SK-N-SH (cell line): ENCODE results near the gene COL20A1. TPM values are rescaled to one million over a fixed set of nuclear protein-coding genes. Genes with fewer than 3 reads are reported as not detected.

Experiments used
- CTCF ChIA-PET: fragments of 300-600, 350-600 bp; formaldehyde crosslinking; extraction: SDS; loops from one replicate; lab custom pipeline; 2021; lab: Yijun Ruan, JAX
- POLR2A ChIA-PET: fragments of 350-600 bp; sonication (Branson Sonifier 250); formaldehyde crosslinking; extraction: SDS; loops from one replicate; lab custom pipeline; 2020; ENCODE audit warnings: antibody characterized with exemption, inconsistent platforms; lab: Yijun Ruan, JAX
- DNase-seq: peaks from one replicate; pipeline ENCODE4 v3.0.0; 2012
- H2AFZ ChIP-seq: fragments of 200-600 bp; sonication (generic); 2 replicates; pipeline ENCODE4 v1.8.1; 2016; ENCODE audit warnings: antibody characterized with exemption, mild to moderate bottlenecking, low read depth
- H3F3A ChIP-seq: fragments of 200-600 bp; sonication (generic); replicated peaks from 2 replicates; pipeline ENCODE3; 2016; ENCODE audit warnings: antibody characterized with exemption, mild to moderate bottlenecking; ENCODE audit not compliant: insufficient read depth
- H3K27ac ChIP-seq, 2 experiments: fragments of 200-500 bp in 1 of 2; fragments of 200-600 bp in 1 of 2; sonication (Bioruptor generic) in 1 of 2; sonication (generic), shearing (Covaris generic) in 1 of 2; 2 replicates each; pipeline versions ENCODE4 v1.5.1 to v1.6.1; 2014 to 2016; ENCODE audit warnings: low read depth in 2 of 2, inconsistent platforms in 1 of 2, low read length in 1 of 2, mild to moderate bottlenecking in 1 of 2, mixed read lengths in 1 of 2
- H3K27me3 ChIP-seq: fragments of 200-600 bp; sonication (generic), shearing (Covaris generic); 2 replicates; pipeline ENCODE4 v1.6.1; 2016; ENCODE audit warnings: mixed run types; ENCODE audit not compliant: insufficient read depth
- H3K36me3 ChIP-seq, 2 experiments: fragments of 200-500 bp in 1 of 2; fragments of 200-600 bp in 1 of 2; sonication (Bioruptor generic) in 1 of 2; sonication (generic) in 1 of 2; replicated peaks in 1 of 2; 2 replicates each; pipeline versions ENCODE3 to v1.5.1; 2014 to 2016; ENCODE audit warnings: low read length in 1 of 2, mild to moderate bottlenecking in 1 of 2; ENCODE audit not compliant: insufficient read depth in 2 of 2, control insufficient read depth in 1 of 2
- H3K4me1 ChIP-seq, 2 experiments: fragments of 200-500 bp in 1 of 2; fragments of 200-600 bp in 1 of 2; sonication (Bioruptor generic) in 1 of 2; sonication (generic), shearing (Covaris generic) in 1 of 2; 2 replicates each; pipeline versions ENCODE4 v1.5.1 to v1.6.1; 2014 to 2016; ENCODE audit warnings: low read depth in 1 of 2, low read length in 1 of 2, mixed run types in 1 of 2; ENCODE audit not compliant: insufficient read depth in 2 of 2, control insufficient read depth in 1 of 2
- H3K4me2 ChIP-seq: fragments of 200-600 bp; sonication (generic), shearing (Covaris generic); 2 replicates; pipeline ENCODE4 v1.6.1; 2017; ENCODE audit warnings: mixed run types
- H3K4me3 ChIP-seq, 2 experiments: fragments of 200-500 bp in 1 of 2; fragments of 200-600 bp in 1 of 2; sonication (Bioruptor generic) in 1 of 2; sonication (generic), shearing (Covaris generic) in 1 of 2; 2 replicates each; pipeline versions ENCODE4 v1.5.1 to v1.8.1; 2014 to 2016; ENCODE audit warnings: low read depth in 2 of 2, inconsistent platforms in 1 of 2, low read length in 1 of 2, mild to moderate bottlenecking in 1 of 2, mixed read lengths in 1 of 2, moderate library complexity in 1 of 2
- H3K79me2 ChIP-seq: fragments of 200-600 bp; sonication (generic); 2 replicates; pipeline ENCODE4 v1.8.1; 2017; ENCODE audit warnings: mild to moderate bottlenecking; ENCODE audit not compliant: insufficient read depth
- H3K9ac ChIP-seq: fragments of 200-600 bp; sonication (generic); 2 replicates; pipeline ENCODE4 v1.6.1; 2017; ENCODE audit warnings: mixed run types
- H3K9me2 ChIP-seq: fragments of 200-600 bp; sonication (generic); 2 replicates; pipeline ENCODE4 v1.6.1; 2017; ENCODE audit warnings: mixed run types
- H3K9me3 ChIP-seq: fragments of 200-600 bp; sonication (generic); 2 replicates; pipeline ENCODE4 v1.6.1; 2017; ENCODE audit warnings: mixed run types, mild to moderate bottlenecking, moderate library complexity
- H4K20me1 ChIP-seq: fragments of 200-600 bp; sonication (generic); 2 replicates; pipeline ENCODE4 v1.6.1; 2017; ENCODE audit warnings: mild to moderate bottlenecking, mixed run types; ENCODE audit not compliant: insufficient read depth
- ELF1 ChIP-seq: IDR thresholded peaks from 2 replicates; pipeline ENCODE4 v1.4.0; 2012
- EP300 ChIP-seq, 2 experiments: IDR thresholded peaks; 2 replicates each; pipeline versions ENCODE4 v1.4.0 to v1.6.1; 2012; ENCODE audit warnings: borderline replicate concordance in 1 of 2, low read depth in 1 of 2, low read length in 1 of 2
- FOSL2 ChIP-seq: IDR thresholded peaks from 2 replicates; pipeline ENCODE4 v1.4.0; 2012; ENCODE audit warnings: low read depth, mild to moderate bottlenecking, moderate library complexity, borderline replicate concordance
- FOXJ3 ChIP-seq: sonication (generic); formaldehyde crosslinking; IDR thresholded peaks from 2 replicates; pipeline ENCODE4 v1.5.1; 2020; ENCODE audit warnings: mild to moderate bottlenecking, missing genetic modification reagents
- FOXM1 ChIP-seq: IDR thresholded peaks from 2 replicates; pipeline ENCODE4 v1.4.0; 2012; ENCODE audit warnings: low read depth, mild to moderate bottlenecking
- MEF2A ChIP-seq: IDR thresholded peaks from 2 replicates; pipeline ENCODE4 v1.4.0; 2012; ENCODE audit warnings: low read depth, borderline replicate concordance
- NFIC ChIP-seq: IDR thresholded peaks from 2 replicates; pipeline ENCODE4 v1.4.0; 2012; ENCODE audit warnings: borderline replicate concordance
- NRF1 ChIP-seq: IDR thresholded peaks from 2 replicates; pipeline ENCODE4 v1.6.1; 2012; ENCODE audit warnings: low read depth, mild to moderate bottlenecking, low read length
- POLR2AphosphoS5 ChIP-seq: IDR thresholded peaks from 2 replicates; pipeline ENCODE4 v1.6.1; 2012; ENCODE audit warnings: low read depth, low read length
- RAD21 ChIP-seq: IDR thresholded peaks from 2 replicates; pipeline ENCODE4 v1.6.1; 2012; ENCODE audit warnings: mild to moderate bottlenecking, low read length
- RCOR1 ChIP-seq: fragments of 150-350 bp; IDR thresholded peaks from 2 replicates; pipeline ENCODE4 v1.6.1; 2017; ENCODE audit warnings: antibody characterized with exemption, low read length
- REST ChIP-seq: IDR thresholded peaks from 2 replicates; pipeline ENCODE4 v1.6.1; 2012; ENCODE audit warnings: mild to moderate bottlenecking, low read depth, low read length, moderate library complexity
- RFX5 ChIP-seq: IDR thresholded peaks from 2 replicates; pipeline ENCODE4 v1.6.1; 2012; ENCODE audit warnings: mild to moderate bottlenecking, improper control_type of control experiment, low read length
- RXRA ChIP-seq: IDR thresholded peaks from 2 replicates; pipeline ENCODE4 v1.4.0; 2012; ENCODE audit warnings: low read depth, mild to moderate bottlenecking, borderline replicate concordance
- SMC3 ChIP-seq: IDR thresholded peaks from 2 replicates; pipeline ENCODE4 v1.6.1; 2012; ENCODE audit warnings: low read depth, low read length, improper control_type of control experiment
- TAF1 ChIP-seq: IDR thresholded peaks from 2 replicates; pipeline ENCODE4 v1.6.1; 2012; ENCODE audit warnings: low read depth, mild to moderate bottlenecking, low read length, moderate library complexity, borderline replicate concordance
- TEAD4 ChIP-seq: IDR thresholded peaks from 2 replicates; pipeline ENCODE4 v1.4.0; 2012; ENCODE audit warnings: mild to moderate bottlenecking, borderline replicate concordance; ENCODE audit not compliant: insufficient read depth
- USF2 ChIP-seq: fragments of 150-350 bp; IDR thresholded peaks from 2 replicates; pipeline ENCODE4 v1.6.1; 2017; ENCODE audit warnings: antibody characterized with exemption, low read length, low read depth, borderline replicate concordance
- YY1 ChIP-seq: IDR thresholded peaks from 2 replicates; pipeline ENCODE4 v1.4.0; 2012; ENCODE audit warnings: low read depth, mild to moderate bottlenecking
- WGBS: methylation state at CpG from one replicate; pipeline ENCODE4 v1.1.6; 2017; ENCODE audit warnings: low lambda C conversion rate; 5-methylcytosine and 5-hydroxymethylcytosine counted together
- polyA plus RNA-seq, 3 experiments: library from polyadenylated mRNA; depleted of rRNA; stranded (reverse); fragments of >200 nt; gene quantifications; 2 replicates each; pipeline ENCODE4 v1.2.3, GENCODE V29; 2012
- TF ChIP-seq, protein P1 (sequence below): fragments of 150-350 bp; IDR thresholded peaks from 2 replicates; pipeline ENCODE4 v1.6.1; 2016; ENCODE audit warnings: mild to moderate bottlenecking, low read depth, low read length

Gene COL20A1
- polyA plus RNA-seq, 1 of the 3 experiments (the other 2 are of a cell fraction), result not detected

GRCh38 chr20:63274381-63275228 lies 18.4 kb upstream of the COL20A1 start (continued):
- TF ChIP-seq REST (no peak), EP300 (IDR thresholded peaks at IDR 0.05; ENCODE audit: borderline replicate concordance in 1 of 2, low read depth in 1 of 2, low read length in 1 of 2) (no peak), YY1 (no peak), NFIC (no peak), FOSL2 (no peak), TAF1 (no peak), RCOR1 (no peak), USF2 (no peak)

DNA sequence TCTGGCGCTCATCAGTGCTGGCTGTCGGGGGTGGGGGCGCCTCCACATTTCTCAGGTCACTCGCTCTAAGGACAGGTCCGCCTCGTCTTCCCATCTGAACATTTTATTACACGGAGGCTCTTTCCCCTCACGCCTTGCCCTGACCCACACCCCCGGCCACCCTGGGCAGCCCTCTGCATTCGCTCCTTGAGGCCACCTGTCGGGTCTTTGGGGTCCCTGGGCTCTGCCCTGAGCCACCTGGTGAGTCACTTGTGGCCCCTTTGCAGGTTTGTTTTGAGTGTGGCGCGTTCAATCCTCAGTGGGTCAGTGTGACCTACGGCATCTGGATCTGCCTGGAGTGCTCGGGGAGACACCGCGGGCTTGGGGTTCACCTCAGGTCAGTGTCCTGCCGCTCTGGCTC lies 17.2 kb upstream of the COL20A1 start:
- H3K27me3 ChIP-seq, result no peaks in the 10 kb centered on the region
- CTCF ChIA-PET, result no interaction called here
- no peaks in the 10 kb centered on the region for H3K9me2 ChIP-seq
- peaks cover 0 to 20% of the 10 kb centered on the region in 2 experiments; a peak in 2 of 4 replicates for H3K4me1 ChIP-seq
- H2AFZ ChIP-seq, result no peak overlapping the region
- H3K4me3 ChIP-seq, result no peak overlapping the region
- peaks cover 19 to 45% of the 10 kb centered on the region in 2 experiments for H3K36me3 ChIP-seq
- POLR2A ChIA-PET, result no interaction called here
- peaks cover 52% of the 10 kb centered on the region for H4K20me1 ChIP-seq
- H3K4me2 ChIP-seq, result no peak overlapping the region
- TF ChIP-seq TAF1 (no peak), RFX5 (no peak), FOXJ3 (no peak), USF2 (no peak), RAD21 (no peak), ELF1 (no peak), TEAD4 (no peak), NRF1 (no peak), FOXM1 (no peak), POLR2AphosphoS5 (no peak), RCOR1 (no peak), FOSL2 (no peak), RXRA (no peak), SMC3 (no peak), MEF2A (no peak)
- TF ChIP-seq, protein P1, sequence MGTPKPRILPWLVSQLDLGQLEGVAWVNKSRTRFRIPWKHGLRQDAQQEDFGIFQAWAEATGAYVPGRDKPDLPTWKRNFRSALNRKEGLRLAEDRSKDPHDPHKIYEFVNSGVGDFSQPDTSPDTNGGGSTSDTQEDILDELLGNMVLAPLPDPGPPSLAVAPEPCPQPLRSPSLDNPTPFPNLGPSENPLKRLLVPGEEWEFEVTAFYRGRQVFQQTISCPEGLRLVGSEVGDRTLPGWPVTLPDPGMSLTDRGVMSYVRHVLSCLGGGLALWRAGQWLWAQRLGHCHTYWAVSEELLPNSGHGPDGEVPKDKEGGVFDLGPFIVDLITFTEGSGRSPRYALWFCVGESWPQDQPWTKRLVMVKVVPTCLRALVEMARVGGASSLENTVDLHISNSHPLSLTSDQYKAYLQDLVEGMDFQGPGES, result no peak
- no peaks in the 10 kb centered on the region for H3F3A ChIP-seq
- 87% methylated on average over 9 of the region's 18 CpGs for WGBS
- no peak overlapping the region for H3K27ac ChIP-seq
- peaks cover 58% of the 10 kb centered on the region for H3K79me2 ChIP-seq
- H3K9ac ChIP-seq, result no peak overlapping the region
- H3K9me3 ChIP-seq, result no peaks in the 10 kb centered on the region
- DNase-seq, result no peak
